H1 (cell line): ENCODE data around the gene SLC35E1. TPM values are rescaled to one million over a fixed set of nuclear protein-coding genes. Genes with fewer than 3 reads are reported as not detected.

Source experiments
- EGR1 ChIP-seq: IDR thresholded peaks from 2 replicates; pipeline ENCODE4 v1.6.1; 2011; ENCODE audit warnings: low read depth, low read length, borderline replicate concordance
- KDM1A ChIP-seq: fragments of 200-600, 300-600 bp; sonication (generic); IDR thresholded peaks from 2 replicates; pipeline ENCODE4 v1.7.1; 2016; ENCODE audit warnings: mild to moderate bottlenecking, low read length, borderline replicate concordance
- SIRT6 ChIP-seq: IDR thresholded peaks from one replicate; pipeline ENCODE4 v1.7.1; 2012; ENCODE audit warnings: low read length, inconsistent platforms
- polyA plus RNA-seq, 7 experiments: library from polyadenylated mRNA; depleted of rRNA in 3 of 7; stranded (reverse) in 5 of 7; unstranded in 2 of 7; fragments of >200 nt in 5 of 7; fragments of 200-250 nt in 2 of 7; gene quantifications; 1 replicate in 5 of 7; 2 replicates in 1 of 7; 4 replicates in 1 of 7; pipeline versions ENCODE4 v1.2.1 to v1.2.3, GENCODE V29; 2011 to 2013; ENCODE audit warnings: missing spikeins in 2 of 7, mixed read lengths in 2 of 7
- total RNA-seq: library from RNA; stranded (reverse); fragmentation: NEBNext Ultra II Directional; extraction: Animal tissue kit (Norgen Biotek cat#: 25700); gene quantifications from 2 replicates; pipeline ENCODE4 v1.2.1, GENCODE V29; 2021

Gene SLC35E1
- total and polyA plus RNA-seq, 2 of the 8 experiments (the other 6 are each of a cell fraction or from before 2014, with no cell fraction given) = 26.0 to 31.9 TPM

DNA sequence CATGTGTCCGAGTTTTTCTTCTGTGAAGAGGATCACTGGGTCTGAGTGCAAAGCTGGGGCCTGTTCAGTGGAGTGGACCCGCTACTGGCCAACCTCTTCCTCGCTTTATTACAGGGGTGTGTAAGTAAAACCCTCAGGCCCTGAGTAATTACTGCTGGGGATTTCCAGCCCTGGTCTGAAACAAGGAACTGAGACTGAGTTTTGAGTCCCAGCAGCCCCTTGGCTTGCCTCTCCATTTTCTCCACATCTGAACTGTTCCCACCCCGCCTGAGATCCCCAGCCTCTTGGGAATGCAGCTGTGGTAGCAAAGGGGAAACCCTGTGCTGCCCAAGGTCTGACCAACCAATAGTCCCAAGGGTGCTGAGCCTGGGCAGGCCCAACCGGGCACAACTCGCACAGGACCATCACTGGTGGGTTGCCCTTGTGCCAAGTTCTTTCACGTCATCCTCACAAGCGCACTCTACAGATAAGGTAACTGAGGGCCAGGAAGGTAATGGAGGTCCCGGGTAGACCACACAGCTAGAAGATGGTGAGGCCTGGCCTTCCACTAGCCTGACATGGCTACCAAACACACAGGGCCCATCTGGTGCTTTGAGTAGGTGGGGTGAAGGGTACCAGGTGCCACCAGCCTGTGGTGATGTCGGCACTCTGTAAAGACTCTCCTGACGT, 13.7 kb upstream of the SLC35E1 start (continued):
- TF ChIP-seq EGR1 = no peak
- no peak for TF ChIP-seq KDM1A
- TF ChIP-seq SIRT6 = no peak
